GDM1 (cell line): ENCODE data around the gene SCLT1.
"Not testable (repeated sequence)": the region's sequence is repeated elsewhere in the genome, so short reads cannot be mapped to it uniquely, and the experiment has no call there.

Experiments
- DNase-seq: peaks from one replicate; lab custom pipeline; 2025; lab: John Stamatoyannopoulos, UW

Gene SCLT1

DNA sequence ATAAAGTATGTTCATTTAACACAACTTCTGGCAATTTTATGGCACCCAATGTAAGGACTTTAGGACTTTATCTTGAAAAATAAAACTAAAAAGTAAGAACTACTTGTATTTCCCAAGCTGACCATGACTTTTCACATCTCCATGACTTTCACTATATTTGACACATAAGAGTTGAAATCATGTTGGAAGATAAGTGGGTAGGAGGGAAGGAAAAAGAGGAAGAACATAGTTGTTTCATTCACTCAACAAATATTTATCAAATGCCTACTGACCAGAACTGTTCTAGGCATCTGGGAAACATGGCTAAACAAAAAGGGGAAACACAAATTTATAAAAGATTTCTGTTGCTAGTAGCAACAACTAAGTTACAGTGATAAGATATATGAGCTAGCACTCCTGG, 16.0 kb downstream of the SCLT1 start:
- DNase-seq, result no peak

DNA sequence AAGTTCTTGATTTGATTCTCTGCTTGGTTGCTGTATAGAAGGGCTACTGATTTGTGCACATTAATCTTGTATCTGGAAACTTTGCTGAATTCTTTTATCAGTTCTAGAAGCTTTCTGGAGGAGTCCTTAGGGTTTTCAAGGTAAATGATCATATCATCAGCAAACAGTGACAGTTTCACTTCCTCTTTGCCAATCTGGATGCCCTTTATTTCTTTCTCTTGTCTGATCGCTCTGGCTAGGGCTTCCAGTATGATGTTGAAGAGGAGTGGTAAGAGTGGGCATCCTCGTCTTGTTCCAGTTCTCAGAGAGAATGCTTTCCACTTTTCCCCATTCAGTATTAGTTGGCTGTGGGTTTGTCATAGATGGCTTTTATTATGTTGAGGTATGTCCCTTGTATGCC, 23.8 kb downstream of the SCLT1 start:
- not testable (repeated sequence) for DNase-seq

DNA sequence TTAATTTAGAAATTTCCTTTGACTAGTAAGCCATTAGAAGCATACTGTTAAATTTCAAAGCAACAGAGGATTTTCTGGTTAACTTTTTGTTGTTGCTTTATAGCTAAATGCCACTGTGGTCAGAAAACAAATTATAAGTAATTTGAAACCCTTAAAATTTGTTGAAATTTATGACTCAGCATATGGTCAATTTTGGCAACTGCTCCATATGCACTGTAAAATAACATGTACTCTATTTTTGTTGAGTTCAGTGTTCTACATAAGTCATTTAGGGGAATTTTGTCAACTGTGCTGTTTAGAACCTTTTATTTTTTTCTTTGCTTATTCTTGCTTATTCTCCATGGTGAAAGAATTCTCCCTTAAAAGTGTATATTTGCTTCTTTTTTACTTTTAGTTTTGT, 28.6 kb downstream of the SCLT1 start:
- no peak for DNase-seq

DNA sequence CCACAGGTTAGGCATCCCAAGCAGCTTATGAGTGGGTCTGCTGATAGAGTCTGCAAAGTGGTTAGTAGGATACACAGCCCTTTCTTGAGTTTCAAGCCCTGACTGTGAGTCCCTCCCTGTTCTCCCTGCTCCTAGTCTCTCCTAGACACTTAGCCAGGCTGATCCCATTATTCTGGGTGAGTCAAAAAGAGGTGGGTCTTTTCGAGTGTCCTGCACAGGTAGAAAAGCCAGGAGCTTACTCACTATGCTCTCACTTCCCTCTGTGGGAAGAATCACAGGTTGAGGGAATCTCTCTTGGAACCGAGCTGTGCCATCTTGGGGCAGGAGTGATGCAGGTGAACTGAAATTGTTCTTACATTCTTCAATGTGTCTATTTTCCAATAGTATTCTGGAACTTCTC, 29.7 kb downstream of the SCLT1 start:
- DNase-seq, result no peak

DNA sequence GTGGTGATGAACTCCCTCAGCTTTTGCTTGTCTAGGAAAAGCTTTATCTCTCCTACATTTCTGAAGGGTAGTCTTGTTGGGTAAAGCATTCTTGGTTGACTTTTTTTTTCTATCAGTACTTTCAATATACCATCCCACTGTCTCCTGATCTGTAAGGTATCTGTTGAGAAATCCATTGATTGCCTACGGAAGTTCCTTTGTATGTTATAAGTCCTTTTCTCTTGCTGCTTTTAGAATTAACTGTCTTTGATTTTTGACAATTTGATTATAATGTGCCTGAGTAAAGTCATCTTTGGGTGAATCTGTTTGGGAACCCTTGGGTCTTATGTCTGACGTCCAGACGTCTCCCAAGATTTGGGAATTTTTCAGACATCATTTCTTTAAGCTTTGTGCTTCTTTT, 30.8 kb downstream of the SCLT1 start:
- no peak for DNase-seq

DNA sequence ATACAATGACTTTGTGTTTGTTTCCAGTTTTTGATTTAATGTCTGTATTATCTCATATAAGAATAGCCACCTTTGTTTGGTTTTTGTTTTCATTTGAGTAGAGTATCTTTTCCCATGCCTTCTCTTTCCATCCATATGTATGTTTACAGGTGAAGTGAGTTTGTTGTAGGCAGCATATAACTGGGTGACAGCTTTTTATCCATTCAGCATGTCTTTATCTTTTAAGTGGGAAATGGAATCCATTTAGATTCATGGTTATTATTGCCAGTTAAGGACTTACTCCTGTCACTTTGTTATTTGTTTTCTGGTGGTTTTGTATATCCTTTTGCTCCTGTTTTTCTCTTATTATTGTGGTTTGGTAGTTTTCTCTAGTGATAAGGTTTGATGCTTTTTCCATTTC, 34.3 kb downstream of the SCLT1 start:
- no peak for DNase-seq

DNA sequence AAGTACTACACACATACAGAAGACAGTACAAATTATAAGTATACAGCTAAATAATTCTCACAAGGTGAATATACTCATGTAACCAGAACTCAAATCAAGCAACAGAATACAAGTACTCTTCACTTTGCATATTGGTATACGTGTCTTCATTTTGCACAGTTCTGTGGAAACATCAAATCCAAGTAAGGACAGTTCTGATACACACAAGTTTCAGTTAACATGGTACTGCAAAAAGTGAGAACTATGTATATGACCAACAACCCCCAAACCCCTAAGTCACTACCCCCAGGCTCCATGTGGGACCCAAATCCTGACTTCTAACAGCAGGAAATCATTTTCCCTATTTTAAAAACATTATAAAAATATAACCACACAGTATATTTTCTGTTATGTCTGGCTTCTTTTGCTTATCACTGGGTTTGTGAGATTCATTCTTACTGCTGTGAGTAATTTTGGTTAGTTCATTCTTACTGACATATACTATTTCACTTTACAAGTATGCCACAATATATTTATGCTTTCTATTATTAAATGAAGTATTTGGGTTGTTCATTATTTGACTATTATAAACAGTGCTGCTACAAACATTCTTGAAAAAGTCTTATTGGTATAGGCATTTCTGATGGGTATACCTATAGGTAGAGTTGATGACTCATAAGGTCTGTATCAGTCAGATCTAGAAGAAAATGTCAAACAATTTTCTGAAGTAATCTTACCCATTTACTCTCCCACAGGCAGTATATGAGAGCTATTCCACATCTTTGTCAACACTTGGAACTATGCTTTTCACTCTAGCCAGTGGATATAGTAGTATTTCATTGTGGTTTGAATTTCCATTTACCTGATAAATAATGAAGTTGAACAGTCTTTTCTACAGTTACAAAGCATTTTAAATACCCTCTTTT, 47.0 kb downstream of the SCLT1 start:
- no peak for DNase-seq

DNA sequence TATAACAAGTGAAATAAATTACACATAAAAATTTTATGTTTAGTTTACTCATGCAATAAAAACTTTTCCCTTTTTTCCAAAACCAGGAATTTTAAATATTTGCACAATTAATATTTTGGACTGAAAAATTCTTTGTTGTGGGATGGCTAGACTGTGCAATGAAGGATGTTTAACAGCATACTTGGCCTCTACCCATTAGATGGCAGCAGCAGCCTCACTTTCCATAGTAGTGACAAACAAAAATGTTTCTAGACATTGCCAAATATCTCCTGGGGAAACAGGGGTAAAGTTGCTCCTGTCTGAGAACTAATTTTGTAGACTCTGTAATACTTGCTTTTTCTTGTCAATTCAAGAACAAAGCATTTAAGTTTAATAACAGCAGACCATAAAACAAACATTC, 49.8 kb downstream of the SCLT1 start:
- DNase-seq, result no peak

DNA sequence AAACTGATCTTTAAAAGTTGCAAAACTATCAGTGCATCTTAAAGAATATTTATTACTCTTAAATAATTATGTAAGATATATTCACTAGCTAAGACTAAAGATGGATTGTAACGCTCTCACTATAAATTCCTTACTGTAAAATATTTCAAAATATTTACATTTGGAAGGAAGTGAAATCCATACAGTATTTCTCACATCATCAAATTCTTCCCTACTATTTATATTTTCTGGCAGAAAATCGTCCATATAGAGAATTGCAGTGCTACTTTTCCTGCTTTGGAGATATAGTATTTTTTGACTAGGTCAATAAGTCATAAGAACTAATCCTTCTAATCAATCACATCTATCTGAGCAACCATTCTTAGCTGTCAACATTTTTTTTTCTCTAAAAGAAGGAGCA, 52.9 kb downstream of the SCLT1 start:
- DNase-seq, result no peak

DNA sequence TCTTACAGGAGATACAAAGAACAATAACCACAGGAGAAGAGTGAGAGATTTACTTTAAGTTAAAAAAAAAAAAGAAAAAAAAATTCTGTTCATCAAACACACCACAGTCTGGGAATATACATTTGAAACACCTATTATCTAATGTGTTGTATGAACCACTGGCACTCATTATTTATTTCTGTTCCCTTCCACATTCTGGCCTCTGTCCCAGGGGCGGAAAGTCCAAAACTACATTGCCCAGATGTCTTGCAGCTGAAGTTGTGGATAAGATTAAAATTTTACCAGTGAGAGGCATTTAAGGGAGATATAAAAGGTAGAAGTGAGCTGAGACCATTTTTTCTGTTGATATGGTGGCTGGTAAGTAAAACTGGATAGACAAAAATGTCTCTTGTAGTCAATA, 56.2 kb downstream of the SCLT1 start:
- DNase-seq, result no peak

DNA sequence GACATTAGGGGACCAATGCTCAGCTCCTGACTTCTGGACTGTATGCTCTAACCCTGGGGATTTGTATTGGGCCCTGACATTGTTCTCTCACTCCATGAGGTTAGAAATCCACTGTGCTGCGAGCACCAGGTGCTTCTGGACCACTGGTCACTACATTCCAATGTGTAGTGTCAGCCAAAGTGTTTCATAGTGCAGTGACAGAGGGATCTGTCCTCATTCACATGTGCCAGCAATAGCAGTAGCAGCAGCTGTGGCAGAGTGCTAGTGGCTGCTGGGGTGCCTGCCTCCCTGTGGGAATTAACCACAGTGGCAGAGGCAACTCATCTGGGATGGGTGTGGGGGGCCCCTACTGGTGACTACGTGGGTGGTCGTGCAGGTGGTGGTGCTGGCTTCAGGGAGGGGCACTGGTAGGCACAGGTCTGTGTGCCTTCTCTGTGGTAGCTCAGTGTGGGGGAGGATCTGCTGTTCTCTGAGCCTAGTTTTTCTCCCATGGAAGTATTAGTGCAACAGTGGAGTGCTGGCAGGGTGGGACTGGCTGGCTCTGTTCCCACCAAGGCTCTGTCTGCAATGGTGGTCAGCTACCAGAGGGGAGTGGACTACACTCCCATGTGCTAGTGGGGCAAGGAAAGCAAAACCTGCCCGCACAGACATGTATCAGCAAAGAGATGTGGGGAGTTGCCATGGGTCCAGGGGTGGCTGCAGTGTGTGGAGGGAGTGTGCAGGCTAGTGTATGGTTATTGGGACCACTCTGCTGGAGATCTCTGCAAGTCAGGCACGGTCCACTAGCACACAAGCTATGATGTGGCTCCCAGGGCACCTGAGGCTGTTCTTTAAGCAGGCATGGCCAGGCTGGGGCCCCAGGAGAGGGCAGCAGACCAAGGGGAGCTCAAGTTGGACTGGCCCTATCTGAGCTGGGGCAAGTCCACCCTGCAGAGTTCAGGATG, 78.5 kb downstream of the SCLT1 start:
- DNase-seq, result no peak

DNA sequence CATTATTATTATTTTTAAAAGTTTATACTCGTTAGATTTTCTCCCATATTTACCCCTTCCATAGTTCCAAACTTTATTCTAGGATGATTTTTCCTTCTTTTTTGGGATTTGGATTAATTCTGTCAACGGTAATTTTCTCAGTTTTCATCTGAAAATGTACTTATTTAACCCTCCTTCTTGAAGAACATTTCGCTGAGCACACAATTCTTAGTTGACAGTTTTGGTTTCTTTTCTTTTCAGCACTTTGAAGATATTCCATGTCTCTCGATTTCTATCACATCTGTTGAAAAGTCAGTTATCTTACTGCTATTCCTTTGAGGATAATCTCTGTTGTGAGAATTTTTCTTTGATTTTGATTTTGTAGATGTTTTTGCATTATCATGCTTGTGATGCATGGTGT, 85.2 kb downstream of the SCLT1 start:
- DNase-seq, result no peak

DNA sequence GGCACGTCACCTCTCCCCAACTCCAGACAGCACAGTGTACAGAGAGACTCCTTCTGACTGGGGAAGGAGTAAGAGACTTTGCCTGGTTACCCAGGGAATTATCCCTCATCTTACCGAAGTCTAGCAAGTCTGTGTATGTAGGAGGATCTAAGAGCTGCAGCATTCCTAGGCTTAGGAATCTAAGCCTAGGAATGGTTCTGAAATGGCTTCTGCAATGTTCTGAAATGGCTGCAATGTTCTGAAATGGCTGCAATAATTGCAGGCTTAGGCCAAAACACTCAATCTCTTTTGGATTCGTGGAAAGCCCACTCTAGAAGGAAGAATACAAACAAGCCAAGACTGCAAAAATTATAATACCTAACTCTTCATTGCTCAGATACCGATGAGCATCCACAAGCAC, 106.4 kb downstream of the SCLT1 start:
- DNase-seq, result no peak

DNA sequence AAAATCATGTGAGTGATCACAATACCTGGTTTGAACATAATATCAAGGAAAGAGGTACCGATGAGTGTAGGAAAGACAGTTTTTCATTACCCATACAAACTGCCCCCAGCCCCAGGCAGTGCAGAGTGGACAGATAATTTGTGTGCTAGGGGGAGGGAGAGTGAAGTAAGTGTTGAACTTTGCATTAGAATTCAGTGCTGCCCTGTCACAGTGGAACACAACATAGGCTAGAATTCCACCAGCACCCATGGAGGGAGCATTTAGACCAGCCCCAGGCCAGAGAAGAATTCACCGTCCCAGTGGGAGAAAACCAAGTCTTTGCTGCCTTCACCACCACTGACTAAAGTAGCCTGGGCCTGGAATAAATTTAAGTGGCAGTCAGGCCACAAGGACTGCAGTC, 107.3 kb downstream of the SCLT1 start:
- no peak for DNase-seq

DNA sequence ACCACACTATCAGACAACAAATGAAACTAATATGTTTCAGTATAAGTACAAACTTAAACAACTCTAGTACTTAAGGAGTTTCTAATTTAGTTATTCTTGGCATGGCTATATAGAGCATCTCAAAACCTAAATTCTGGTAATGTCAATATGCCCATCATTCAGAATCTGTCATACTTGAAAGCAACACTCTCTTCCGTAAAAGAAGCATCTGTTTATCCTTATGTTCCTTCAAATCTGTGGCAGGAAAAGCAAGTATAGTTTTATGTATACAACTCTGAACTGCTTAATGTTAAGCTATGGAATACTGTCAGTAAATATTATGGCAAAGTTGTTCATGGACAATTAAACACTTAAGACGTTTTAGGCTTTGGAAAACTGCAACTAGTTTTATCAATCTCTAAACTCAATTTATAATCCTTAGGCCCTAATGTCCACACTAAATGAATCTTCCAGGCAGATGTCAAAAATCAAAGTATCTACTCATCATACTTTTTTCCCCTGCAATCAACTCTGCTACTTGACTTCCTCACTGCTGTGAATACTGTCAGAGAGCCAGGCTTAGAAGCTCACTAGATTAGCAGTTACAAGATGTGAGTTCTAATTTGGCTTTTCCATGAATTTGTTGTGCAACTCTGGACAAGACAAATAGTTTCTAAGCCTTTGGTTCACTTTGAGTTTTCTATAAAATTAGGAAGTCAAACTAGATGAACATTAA, 109.4 kb downstream of the SCLT1 start:
- no peak for DNase-seq

DNA sequence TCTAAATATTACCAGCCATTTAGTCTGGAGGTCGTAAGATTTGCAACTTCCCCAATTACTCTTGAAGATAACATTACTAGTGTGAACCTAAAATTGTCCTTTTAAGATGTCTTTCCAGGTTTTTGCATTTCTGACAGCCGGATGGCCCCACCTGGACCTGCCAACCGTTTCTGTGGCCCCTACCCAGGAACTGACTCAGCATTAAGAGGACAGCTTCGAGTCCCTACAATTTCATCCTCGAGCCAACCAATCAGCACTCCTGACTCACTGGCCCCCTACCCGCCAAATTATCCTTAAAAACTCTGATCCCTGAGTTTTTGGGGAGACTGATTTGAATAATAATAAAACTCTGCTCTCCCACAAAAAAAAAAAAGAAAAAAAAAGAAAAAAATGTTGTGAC, 112.0 kb downstream of the SCLT1 start:
- no peak for DNase-seq

DNA sequence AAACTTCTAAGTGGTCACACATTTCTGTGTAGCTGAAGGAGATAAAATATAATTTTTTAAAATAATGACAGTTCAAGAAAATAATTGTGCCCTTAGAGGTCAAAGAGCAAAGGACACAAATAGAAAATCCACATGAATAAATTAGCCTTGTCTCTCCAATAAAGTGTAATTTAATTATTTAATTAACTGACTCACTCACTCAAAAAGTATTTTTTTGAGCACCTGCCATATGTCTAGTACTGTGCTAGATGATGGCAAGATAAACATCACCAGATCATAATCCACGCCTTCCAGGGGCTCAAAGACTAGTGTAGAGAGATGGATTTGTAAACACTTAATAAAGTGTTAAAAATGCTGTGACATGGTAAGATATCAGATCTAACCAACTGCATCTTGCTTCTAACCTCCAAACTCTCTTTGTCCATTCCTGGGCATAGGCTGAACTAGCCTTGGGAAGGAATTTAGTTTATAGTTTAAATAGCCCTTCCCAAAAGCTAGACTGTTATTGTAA, 112.5 kb downstream of the SCLT1 start:
- no peak for DNase-seq

DNA sequence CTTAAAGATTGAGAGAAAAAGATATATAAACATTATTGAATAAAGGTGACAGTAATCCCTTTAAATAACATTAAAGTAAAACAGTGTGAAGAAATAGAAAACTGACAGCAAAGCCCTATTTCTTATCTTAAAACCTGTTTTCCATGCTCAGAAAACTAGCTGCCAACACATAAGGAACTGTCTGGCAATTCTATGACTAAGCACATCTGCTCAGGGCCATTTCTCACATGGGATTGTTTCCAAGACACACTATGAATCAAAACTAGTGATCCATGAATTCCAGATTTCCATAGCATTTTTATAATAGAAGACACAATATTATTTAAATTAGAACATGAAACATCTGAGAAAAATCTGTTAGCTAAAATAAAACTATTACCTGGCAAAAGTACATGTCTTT, 113.4 kb downstream of the SCLT1 start:
- no peak for DNase-seq

DNA sequence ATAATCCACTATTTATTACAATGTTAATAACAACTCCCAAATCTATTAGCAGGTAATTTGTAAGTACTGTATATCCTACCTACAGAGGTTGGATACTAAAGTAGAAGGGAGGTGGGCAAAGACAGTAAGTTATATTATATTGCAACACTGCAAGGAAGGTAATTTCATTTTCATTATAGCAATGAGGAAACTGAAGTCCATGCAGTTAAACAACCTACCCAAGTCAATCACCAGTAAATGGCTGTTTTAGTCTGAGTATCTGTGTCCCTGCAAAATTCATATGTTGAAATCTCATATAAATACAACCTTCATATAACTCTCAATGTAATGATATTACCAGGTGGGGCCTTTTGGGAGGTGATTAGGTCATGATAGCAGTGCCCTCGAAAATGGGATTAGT, 114.4 kb downstream of the SCLT1 start:
- no peak for DNase-seq

DNA sequence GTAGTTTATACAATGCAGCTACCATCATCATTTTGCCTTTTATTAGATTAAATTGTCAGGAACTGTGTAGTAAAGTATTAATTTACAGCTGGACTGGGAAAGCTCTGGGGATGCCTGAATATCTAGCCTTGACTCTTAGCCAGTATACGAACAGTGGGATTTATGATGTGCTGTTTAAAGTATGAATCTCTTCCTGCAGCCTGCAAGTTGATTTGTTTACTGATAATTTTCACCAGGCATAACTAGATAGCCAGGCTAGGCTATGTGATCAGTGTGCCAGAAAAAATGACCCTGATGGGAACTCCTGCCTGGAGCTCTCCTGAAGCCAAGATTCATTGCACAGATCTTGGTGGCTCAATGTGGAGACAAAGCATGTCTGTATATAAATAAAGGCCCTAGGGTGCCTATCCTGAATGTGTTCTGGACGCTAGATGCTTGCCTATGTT, 119.2 kb downstream of the SCLT1 start:
- no peak for DNase-seq

DNA sequence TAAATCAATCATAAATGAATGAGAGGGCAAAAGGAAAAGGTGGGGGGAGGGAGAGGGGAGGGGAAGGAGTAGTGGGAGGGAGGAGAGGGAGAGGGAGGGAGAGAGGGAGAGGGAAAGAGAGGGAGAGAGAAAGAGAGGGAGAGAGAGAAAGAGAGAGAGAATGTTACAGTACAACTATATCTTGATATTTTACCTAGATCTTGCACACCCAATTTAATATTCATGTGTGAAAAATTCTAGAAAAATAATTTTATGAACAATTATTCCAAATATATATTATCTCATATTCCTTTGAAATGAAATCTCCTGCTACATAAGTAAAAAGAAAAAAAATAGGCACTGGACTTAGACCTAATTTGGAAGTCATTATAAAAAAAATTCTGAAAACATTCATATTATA, 120.0 kb downstream of the SCLT1 start:
- DNase-seq, result no peak

DNA sequence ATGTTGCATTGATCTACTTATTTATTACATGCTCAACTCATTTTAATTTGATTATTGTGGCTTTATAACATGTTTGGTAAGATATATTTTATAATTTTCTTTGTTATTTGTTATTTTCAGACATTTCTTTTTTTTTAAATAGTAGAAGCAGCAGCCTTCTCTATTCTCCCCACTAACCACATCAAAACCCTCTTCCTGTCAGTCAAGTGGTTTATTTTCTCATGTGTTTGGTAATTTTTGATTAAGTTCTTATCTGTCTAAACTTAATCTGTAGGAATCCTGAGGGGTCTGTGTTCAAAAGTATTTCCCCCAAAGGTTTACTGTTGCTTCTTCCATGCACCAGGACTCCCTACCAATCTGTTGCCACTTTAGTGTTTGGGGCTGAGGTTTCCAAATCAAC, 131.9 kb downstream of the SCLT1 start:
- no peak for DNase-seq
